Prostate gland (tissue), 2 donors: Measurements from ENCODE around the gene SLC7A14.

Experiments used
- POLR2A ChIP-seq: fragments of 450-650 bp; IDR thresholded peaks from one replicate; pipeline ENCODE4 v1.6.1; 2016; ENCODE audit warnings: antibody characterized with exemption, mild to moderate bottlenecking
- POLR2AphosphoS5 ChIP-seq: sonication (generic); formaldehyde crosslinking; IDR thresholded peaks from one replicate; pipeline ENCODE4 v1.6.1; 2017; ENCODE audit warnings: antibody characterized with exemption
- TF ChIP-seq, protein P1 (sequence below), 4 experiments: fragments of 200-600 bp in 2 of 4; fragments of 450-650 bp in 2 of 4; sonication (generic) in 2 of 4; IDR thresholded peaks; 1 replicate in 3 of 4; 2 replicates in 1 of 4; pipeline ENCODE4 v1.5.1; 2016 to 2019; ENCODE audit warnings: antibody characterized with exemption in 4 of 4, mild to moderate bottlenecking in 2 of 4, moderate library complexity in 2 of 4

DNA sequence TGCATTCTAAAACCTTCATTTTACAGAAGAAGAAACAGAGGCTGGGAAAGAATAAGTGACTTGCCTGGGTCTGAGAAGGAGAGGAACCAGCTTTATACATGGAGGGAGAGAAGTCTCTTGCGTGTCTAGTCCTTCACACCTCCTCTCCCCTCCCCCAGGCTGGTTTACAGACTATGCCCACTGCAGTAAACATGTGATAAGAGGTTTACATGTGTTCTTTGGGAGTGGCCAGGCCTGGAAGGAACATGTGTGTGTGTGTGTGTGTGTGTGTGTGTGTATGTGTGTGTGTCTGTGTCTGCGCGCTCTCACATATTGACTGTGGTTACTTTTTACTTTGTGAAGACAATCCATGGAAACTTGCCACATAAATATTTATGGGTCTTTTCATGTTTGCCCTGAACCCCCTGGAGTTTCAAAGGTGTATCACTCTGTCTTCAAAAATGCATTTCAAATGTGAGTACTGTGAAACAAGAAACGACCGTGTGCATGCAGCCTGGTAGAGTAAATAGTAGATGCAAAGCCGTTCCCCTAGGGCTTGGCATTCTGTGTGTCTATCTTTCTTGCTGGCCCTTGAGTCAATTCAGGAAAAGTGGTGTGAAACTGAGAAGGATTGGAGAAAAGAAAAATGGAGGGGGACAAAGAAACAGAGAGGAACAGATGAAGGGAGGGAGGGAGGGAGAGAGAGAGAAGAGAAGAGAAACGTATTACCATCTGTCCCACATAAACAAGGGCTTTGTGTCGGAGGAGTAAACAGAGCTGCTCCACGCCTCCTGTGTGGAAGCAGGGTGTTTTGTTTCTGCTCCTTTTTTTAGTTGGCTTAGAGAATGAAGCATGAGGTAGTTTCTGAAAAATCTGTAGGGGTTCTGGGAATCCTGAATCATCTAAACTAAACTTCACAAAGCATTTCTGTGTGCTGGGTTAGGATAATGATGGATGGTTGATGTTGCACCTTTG is 115.5 kb downstream of the SLC7A14 start:
- TF ChIP-seq, protein P1, sequence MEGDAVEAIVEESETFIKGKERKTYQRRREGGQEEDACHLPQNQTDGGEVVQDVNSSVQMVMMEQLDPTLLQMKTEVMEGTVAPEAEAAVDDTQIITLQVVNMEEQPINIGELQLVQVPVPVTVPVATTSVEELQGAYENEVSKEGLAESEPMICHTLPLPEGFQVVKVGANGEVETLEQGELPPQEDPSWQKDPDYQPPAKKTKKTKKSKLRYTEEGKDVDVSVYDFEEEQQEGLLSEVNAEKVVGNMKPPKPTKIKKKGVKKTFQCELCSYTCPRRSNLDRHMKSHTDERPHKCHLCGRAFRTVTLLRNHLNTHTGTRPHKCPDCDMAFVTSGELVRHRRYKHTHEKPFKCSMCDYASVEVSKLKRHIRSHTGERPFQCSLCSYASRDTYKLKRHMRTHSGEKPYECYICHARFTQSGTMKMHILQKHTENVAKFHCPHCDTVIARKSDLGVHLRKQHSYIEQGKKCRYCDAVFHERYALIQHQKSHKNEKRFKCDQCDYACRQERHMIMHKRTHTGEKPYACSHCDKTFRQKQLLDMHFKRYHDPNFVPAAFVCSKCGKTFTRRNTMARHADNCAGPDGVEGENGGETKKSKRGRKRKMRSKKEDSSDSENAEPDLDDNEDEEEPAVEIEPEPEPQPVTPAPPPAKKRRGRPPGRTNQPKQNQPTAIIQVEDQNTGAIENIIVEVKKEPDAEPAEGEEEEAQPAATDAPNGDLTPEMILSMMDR (IDR thresholded peaks at IDR 0.05), result no peak
- peak; percentile 11 for TF ChIP-seq POLR2AphosphoS5
- TF ChIP-seq POLR2A, result no peak
